HG02852 (cell line): ENCODE measurements around the gene NR1I2.

Experiments
- ATAC-seq: cut with Tn5 transposase; IDR thresholded peaks from one replicate; pipeline ENCODE4 v1.9.1; 2021; ENCODE audit warnings: mild to moderate bottlenecking, moderate library complexity; ENCODE audit not compliant: unreplicated experiment

Gene NR1I2

GRCh38 chr3:119817583-119818363 lies 35.9 kb downstream of the NR1I2 start:
- no peak for ATAC-seq

DNA sequence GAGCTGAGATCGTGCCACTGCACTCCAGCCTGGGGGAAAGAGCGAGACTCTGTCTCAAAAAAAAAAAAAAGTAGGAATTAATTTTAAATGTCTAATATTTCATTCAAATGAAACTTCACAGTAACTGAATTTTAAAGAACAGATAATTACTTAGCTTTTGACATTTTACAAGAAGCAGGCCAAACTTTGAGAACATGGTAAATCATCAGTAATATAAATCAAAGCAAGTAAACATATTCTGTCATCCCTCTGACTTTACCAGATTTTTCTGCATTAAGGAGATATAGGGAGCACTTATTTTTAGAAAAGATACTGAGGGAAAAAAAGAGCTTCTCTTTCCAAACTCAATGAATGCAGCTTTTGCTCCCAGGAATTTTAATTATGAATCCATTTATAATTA lies 37.0 kb downstream of the NR1I2 start:
- no peak for ATAC-seq

DNA sequence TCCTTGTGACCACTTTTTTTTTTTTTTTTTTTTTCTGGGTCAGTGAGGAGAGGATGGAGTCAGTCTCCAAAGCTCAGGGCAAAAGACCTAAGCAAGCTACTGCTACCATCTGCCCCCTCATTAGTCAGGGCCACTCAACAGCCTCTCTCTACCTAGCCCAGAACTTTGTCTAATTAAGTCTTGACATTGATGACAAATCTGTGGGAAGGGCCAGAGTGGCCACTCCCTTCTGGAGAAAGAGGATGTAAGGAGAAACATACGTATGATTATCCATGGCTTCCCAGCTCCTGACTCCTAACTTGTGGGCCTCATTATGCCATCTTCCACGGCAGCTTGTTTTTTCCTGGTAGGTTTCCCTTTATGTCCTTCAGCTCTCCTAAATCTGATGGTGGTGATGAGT lies 37.9 kb downstream of the NR1I2 start:
- ATAC-seq = no peak

- no peak for ATAC-seq
Measured at GRCh38 chr3:119825820-119826219, 43.9 kb downstream of the NR1I2 start.

GRCh38 chr3:119826711-119827608 lies 45.1 kb downstream of the NR1I2 start:
- ATAC-seq = no peak

DNA sequence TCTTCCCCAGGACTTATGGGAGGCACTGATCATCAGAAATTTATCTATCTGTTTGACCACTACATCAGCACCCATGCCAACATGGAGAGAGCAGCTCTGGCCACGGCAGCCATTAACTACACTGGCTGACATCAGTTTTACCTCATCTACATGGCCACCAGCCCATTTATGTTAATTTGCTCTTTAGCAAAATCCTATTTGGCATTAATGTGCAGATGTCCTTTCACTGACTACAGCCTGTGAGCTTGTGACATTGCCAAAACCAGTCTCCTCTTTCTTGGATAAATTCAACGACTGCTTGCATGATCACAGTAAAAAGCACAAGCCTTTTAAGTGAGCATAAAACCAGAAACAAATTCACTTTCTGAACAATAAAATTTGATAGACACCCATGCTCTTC lies 47.5 kb downstream of the NR1I2 start:
- ATAC-seq = no peak

GRCh38 chr3:119831022-119831421 lies 49.1 kb downstream of the NR1I2 start:
- no peak for ATAC-seq

DNA sequence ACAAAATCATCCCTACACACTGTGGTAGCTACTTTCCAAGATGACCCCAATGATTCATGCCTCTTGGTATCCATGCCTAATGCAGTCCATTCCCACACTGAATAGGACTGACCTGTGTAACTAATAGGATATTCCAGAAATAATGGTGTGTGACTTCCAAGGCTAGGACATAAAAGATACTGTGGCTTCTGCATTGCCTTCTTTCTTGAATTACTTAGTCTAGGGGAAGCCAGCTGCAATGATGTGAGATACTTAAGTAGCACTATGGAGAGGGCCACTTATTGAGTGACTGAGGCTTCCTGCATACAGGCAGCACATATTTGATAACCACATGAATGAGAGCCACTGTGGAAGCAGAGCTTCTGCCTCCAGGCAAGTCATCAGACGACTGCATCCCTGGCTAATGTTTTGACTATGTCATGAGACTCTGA lies 50.1 kb downstream of the NR1I2 start:
- ATAC-seq = no peak

GRCh38 chr3:119834754-119835370 lies 53.0 kb downstream of the NR1I2 start:
- peak; percentile 59 for ATAC-seq

GRCh38 chr3:119835556-119835955 lies 53.7 kb downstream of the NR1I2 start:
- no peak for ATAC-seq

DNA sequence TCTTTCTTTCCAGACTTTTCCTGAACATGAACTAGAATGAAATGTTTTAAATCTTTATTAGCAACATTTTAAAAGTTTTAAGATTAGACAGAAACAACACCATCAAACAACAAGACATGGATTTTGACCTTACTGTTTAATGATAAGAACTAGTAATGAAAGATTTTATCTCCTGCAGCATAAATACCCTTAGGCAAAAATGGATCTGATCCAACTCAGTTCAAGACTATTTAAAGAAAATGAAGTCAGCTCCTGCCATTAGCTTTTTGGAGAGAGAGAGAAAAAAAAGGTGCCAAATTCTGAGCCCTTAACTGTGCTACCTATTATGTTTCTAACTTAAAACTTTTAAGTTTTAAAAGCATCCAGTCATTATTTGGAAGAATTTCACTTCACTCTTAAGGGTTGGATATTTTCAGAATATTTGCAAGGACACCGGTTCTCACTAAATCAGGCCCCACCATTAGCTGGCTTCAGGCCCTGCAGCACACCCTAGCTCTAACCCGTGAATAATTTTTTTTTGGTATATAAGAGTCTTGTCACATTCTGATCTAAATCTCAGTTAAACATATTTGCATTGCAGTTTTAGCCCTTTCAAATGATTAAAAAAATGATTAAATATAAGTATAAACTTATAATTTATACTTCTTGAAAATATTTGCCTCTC lies 60.0 kb downstream of the NR1I2 start:
- ATAC-seq = no peak

DNA sequence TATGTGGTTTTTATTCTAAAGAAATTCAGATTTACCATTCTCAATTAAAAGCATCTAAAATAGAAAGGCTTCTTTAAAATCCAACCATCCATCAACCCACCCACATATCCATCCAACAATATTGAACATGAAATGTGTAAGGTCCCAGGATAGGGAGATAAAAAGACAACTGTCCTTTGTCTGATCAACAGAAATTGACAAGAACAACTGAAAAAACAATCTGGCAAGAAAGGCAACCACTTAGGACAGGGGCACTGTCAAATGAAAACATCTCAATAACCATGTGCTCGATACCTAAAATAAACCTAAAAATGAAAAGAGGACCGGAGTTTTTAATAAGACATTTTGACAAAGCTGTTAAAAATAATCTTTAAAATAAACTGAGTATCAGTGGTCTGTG lies 67.2 kb downstream of the NR1I2 start:
- no peak for ATAC-seq

- ATAC-seq = no peak
Measured at GRCh38 chr3:119856695-119857094, 74.8 kb downstream of the NR1I2 start.

DNA sequence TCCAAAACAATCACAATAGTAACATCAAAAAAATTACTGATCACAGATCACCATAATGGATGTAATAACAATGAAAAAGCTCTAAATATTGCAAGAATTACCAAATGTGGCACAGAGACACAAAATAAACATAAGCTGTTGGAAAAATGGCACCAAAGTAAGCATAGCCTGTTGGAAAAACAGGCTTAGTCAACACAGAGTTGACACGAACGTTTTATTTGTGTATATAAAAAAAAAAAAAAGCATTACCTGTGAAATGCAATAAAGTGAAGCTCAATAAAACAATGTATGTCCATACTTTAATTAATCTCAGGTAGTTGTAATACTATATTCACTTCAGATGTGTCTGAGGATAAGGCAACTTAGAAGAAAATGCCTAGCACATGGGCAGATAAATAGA lies 77.1 kb downstream of the NR1I2 start:
- no peak for ATAC-seq

- no peak for ATAC-seq
Measured at GRCh38 chr3:119859728-119860127, 77.8 kb downstream of the NR1I2 start.

DNA sequence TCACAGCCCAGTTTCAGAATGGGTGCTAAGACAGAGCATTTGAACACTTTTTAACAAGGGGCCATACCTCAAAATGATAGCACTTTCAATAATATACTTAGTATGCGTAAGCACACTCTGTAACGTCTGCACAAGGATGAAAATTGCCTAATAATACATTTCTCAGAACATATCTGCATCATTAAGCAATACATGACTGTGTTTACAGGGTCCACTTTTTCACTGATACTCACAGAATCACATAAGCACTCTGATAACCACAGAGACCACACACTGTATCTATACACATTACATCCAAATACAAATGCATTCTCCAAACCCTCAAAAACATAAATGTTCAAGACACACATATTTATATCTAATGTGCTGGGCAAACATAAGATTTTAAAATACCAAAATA lies 79.8 kb downstream of the NR1I2 start:
- no peak for ATAC-seq

GRCh38 chr3:119862616-119863015 lies 80.7 kb downstream of the NR1I2 start:
- no peak for ATAC-seq

GRCh38 chr3:119864476-119864875 lies 82.6 kb downstream of the NR1I2 start:
- no peak for ATAC-seq
